Liver (tissue), 9 donors: ENCODE data around the gene CDK5RAP3. TPM values are rescaled to one million over a fixed set of nuclear protein-coding genes. Genes with fewer than 3 reads are reported as not detected.

ENCODE experiments used
- DNase-seq: peaks from one replicate; pipeline ENCODE4 v3.0.0-alpha.2; 2017; ENCODE audit warnings: low spot score
- H3K27ac ChIP-seq, 2 donors: one replicate each; pipeline ENCODE4 v1.7.0; 2013; ENCODE audit warnings: inconsistent platforms in 2 of 2, low read length in 2 of 2, control low read depth in 1 of 2, low read depth in 1 of 2, mild to moderate bottlenecking in 1 of 2
- H3K27me3 ChIP-seq, 4 donors: one replicate each; pipeline versions ENCODE4 v1.6.1 to v1.7.0; 2013; ENCODE audit warnings: low read length in 3 of 4, inconsistent platforms in 1 of 4, mild to moderate bottlenecking in 1 of 4, moderate library complexity in 1 of 4; ENCODE audit not compliant: control insufficient read depth in 4 of 4, insufficient read depth in 4 of 4
- H3K36me3 ChIP-seq, 4 donors: one replicate each; pipeline versions ENCODE4 v1.6.1 to v1.7.0; 2013; ENCODE audit warnings: low read length in 3 of 4, mild to moderate bottlenecking in 3 of 4, low read depth in 1 of 4, moderate library complexity in 1 of 4; ENCODE audit not compliant: control insufficient read depth in 4 of 4, insufficient read depth in 3 of 4
- H3K4me1 ChIP-seq, 4 donors: one replicate each; pipeline versions ENCODE4 v1.6.1 to v1.7.0; 2013; ENCODE audit warnings: low read length in 3 of 4, mild to moderate bottlenecking in 3 of 4, moderate library complexity in 1 of 4; ENCODE audit not compliant: control insufficient read depth in 4 of 4, insufficient read depth in 4 of 4
- H3K4me3 ChIP-seq, 3 donors: one replicate each; pipeline versions ENCODE4 v1.6.1 to v1.7.0; 2013; ENCODE audit warnings: low read length in 3 of 3, control low read depth in 1 of 3, low read depth in 1 of 3, mild to moderate bottlenecking in 1 of 3
- H3K9ac ChIP-seq, 2 donors: one replicate each; pipeline ENCODE4 v1.7.0; 2013; ENCODE audit warnings: low read length in 2 of 2, mild to moderate bottlenecking in 2 of 2, moderate library complexity in 2 of 2, control low read depth in 1 of 2, low read depth in 1 of 2
- H3K9me3 ChIP-seq, 4 donors: one replicate each; pipeline versions ENCODE4 v1.6.1 to v1.7.0; 2013; ENCODE audit warnings: low read length in 3 of 4; ENCODE audit not compliant: control insufficient read depth in 4 of 4
- EGR1 ChIP-seq, 2 donors: IDR thresholded peaks; 2 replicates each; pipeline ENCODE4 v1.6.1; 2016 to 2018; ENCODE audit warnings: antibody characterized with exemption in 2 of 2, low read depth in 2 of 2
- FOXA1 ChIP-seq: IDR thresholded peaks from 2 replicates; pipeline ENCODE4 v1.6.1; 2016; ENCODE audit warnings: antibody characterized with exemption
- FOXA2 ChIP-seq: IDR thresholded peaks from 2 replicates; pipeline ENCODE4 v1.6.1; 2016; ENCODE audit warnings: antibody characterized with exemption
- GABPA ChIP-seq, 2 donors: IDR thresholded peaks in 1 of 2; conservative IDR thresholded peaks in 1 of 2; 2 replicates each; pipeline ENCODE4 v1.6.1; 2016; ENCODE audit warnings: antibody characterized with exemption in 2 of 2, mild to moderate bottlenecking in 1 of 2, moderate library complexity in 1 of 2
- HNF4A ChIP-seq, 2 donors: conservative IDR thresholded peaks; 2 replicates each; pipeline ENCODE4 v1.6.1; 2016; ENCODE audit warnings: antibody characterized with exemption in 2 of 2, mild to moderate bottlenecking in 2 of 2
- HNF4G ChIP-seq: IDR thresholded peaks from 2 replicates; pipeline ENCODE4 v1.6.1; 2016; ENCODE audit warnings: antibody characterized with exemption
- JUND ChIP-seq, 2 donors: IDR thresholded peaks; 2 replicates each; pipeline ENCODE4 v1.6.1; 2016; ENCODE audit warnings: antibody characterized with exemption in 2 of 2
- NR2F2 ChIP-seq: IDR thresholded peaks from 2 replicates; pipeline ENCODE4 v1.6.1; 2016; ENCODE audit warnings: antibody characterized with exemption
- RAD21 ChIP-seq, 2 donors: IDR thresholded peaks; 2 replicates each; pipeline ENCODE4 v1.6.1; 2016; ENCODE audit warnings: antibody characterized with exemption in 2 of 2, mild to moderate bottlenecking in 2 of 2
- RXRA ChIP-seq, 2 donors: IDR thresholded peaks; 2 replicates each; pipeline ENCODE4 v1.6.1; 2017 to 2018; ENCODE audit warnings: antibody characterized with exemption in 2 of 2, mild to moderate bottlenecking in 1 of 2
- SP1 ChIP-seq: IDR thresholded peaks from 2 replicates; pipeline ENCODE4 v1.6.1; 2018; ENCODE audit warnings: antibody characterized with exemption, mild to moderate bottlenecking
- TAF1 ChIP-seq: conservative IDR thresholded peaks from 2 replicates; pipeline ENCODE4 v1.6.1; 2016; ENCODE audit warnings: antibody characterized with exemption, mild to moderate bottlenecking
- YY1 ChIP-seq: IDR thresholded peaks from 2 replicates; pipeline ENCODE4 v1.6.1; 2016; ENCODE audit warnings: antibody characterized with exemption, mild to moderate bottlenecking
- WGBS: extraction: QIAGEN DNeasy Blood & Tissue Kit; methylation state at CpG from one replicate; pipeline ENCODE4 v1.1.7; 2013; 5-methylcytosine and 5-hydroxymethylcytosine counted together
- polyA plus RNA-seq, 2 donors: library from polyadenylated mRNA; stranded (reverse) in 1 of 2; unstranded in 1 of 2; fragments of 200-250 nt in 1 of 2; fragments of >200 nt in 1 of 2; fragmentation: Nextera tagmentation in 1 of 2; extraction: Ambion mirVana in 1 of 2; gene quantifications; one replicate each; pipeline versions ENCODE4 v1.2.1 to v1.2.3, GENCODE V29; 2013 to 2015
- total RNA-seq, 2 donors: library from RNA; depleted of rRNA; stranded (reverse); fragments of >200 nt; gene quantifications; one replicate each; pipeline ENCODE4 v1.2.3, GENCODE V29; 2014
- TF ChIP-seq, protein P1 (sequence below): fragments of 150-350 bp; IDR thresholded peaks from 2 replicates; pipeline ENCODE4 v1.5.1; 2017; ENCODE audit warnings: improper control_type of control experiment, low read depth, low read length; ENCODE audit not compliant: missing input control
- TF ChIP-seq, protein P2 (sequence below): IDR thresholded peaks from 2 replicates; pipeline ENCODE4 v1.6.1; 2016; ENCODE audit warnings: antibody characterized with exemption, mild to moderate bottlenecking
- TF ChIP-seq, protein P3 (sequence below): IDR thresholded peaks from 2 replicates; pipeline ENCODE4 v1.6.1; 2016; ENCODE audit warnings: antibody characterized with exemption
- TF ChIP-seq, protein P4 (sequence below): IDR thresholded peaks from 2 replicates; pipeline ENCODE4 v1.6.1; 2016; ENCODE audit warnings: antibody characterized with exemption
- TF ChIP-seq, protein P5 (sequence below): IDR thresholded peaks from 2 replicates; pipeline ENCODE4 v1.6.1; 2016; ENCODE audit warnings: antibody characterized with exemption
- donor health status: healthy.
- donor health status: healthy.
- donor health status: healthy.
- donor health status: healthy.
- donor health status: healthy.

Gene CDK5RAP3
- total and polyA plus RNA-seq, 4 donors = 44.6 to 120 (median 74.7) TPM

DNA sequence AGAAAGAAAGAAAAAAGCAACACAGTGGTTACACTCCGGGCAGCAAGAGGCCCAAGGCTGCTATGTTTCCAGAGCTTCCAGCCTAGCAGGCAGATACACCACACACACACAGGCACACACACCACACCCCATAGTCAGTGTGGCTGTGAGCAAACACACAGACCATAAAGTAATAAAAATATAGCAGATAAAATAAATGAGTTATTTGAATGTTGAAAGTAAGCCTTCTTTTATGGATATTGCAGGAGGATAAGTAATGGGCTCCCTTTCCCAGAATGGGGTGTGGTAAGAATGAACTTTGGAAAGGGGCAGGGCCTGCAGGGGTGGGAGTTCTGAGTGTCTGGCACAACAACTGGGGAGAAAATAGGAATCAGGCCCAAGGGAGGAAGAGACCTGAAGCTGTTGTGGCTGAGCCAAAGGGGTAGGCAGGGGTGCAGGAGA lies 4.8 kb upstream of the CDK5RAP3 start (continued):
- TF ChIP-seq FOXA1 (no peak), SP1 (peak; percentile 66), NR2F2 (no peak), RAD21 (IDR thresholded peaks at IDR 0.05) (peak; percentile 53 to 56)

DNA sequence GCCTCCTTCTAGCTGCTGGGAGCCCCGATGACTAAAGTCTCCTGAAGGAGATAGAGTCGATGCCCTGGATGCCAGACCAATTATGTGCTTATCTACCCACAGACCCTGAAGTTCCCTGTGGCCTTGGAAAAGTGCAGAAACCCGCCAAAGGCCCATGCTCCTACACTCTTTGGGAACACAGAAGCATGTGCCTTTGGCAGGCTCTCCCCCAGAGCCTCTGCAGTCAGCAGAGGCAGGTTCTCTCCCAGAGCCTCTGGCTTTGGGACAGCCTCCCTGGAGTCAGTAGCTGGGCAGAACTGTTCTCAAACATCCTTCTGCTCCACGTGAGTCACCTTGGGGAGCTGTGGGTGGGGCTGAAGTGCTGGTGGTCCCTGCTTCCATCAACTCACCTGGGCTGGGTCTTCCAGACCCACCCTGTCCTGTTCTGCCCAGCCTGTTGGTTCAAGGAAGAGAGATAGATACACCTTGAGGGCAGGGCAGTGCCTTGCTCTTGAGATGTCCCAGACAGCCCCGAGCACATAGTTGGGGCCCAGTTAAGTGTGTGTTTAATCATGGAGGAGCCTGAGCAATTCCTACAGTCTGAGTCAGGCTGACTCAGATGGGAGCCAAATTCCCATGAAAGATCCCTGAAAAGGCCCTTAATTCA lies 3.2 kb upstream of the CDK5RAP3 start:
- H3K4me1 ChIP-seq = peaks cover 1 to 33% (median 19%) of the 10 kb centered on the region in 4 donors
- H3K27ac ChIP-seq = no peak overlapping the region
- no peaks in the 10 kb centered on the region for H3K27me3 ChIP-seq
- TF ChIP-seq, protein P1, sequence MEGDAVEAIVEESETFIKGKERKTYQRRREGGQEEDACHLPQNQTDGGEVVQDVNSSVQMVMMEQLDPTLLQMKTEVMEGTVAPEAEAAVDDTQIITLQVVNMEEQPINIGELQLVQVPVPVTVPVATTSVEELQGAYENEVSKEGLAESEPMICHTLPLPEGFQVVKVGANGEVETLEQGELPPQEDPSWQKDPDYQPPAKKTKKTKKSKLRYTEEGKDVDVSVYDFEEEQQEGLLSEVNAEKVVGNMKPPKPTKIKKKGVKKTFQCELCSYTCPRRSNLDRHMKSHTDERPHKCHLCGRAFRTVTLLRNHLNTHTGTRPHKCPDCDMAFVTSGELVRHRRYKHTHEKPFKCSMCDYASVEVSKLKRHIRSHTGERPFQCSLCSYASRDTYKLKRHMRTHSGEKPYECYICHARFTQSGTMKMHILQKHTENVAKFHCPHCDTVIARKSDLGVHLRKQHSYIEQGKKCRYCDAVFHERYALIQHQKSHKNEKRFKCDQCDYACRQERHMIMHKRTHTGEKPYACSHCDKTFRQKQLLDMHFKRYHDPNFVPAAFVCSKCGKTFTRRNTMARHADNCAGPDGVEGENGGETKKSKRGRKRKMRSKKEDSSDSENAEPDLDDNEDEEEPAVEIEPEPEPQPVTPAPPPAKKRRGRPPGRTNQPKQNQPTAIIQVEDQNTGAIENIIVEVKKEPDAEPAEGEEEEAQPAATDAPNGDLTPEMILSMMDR = no peak
- TF ChIP-seq, protein P2, sequence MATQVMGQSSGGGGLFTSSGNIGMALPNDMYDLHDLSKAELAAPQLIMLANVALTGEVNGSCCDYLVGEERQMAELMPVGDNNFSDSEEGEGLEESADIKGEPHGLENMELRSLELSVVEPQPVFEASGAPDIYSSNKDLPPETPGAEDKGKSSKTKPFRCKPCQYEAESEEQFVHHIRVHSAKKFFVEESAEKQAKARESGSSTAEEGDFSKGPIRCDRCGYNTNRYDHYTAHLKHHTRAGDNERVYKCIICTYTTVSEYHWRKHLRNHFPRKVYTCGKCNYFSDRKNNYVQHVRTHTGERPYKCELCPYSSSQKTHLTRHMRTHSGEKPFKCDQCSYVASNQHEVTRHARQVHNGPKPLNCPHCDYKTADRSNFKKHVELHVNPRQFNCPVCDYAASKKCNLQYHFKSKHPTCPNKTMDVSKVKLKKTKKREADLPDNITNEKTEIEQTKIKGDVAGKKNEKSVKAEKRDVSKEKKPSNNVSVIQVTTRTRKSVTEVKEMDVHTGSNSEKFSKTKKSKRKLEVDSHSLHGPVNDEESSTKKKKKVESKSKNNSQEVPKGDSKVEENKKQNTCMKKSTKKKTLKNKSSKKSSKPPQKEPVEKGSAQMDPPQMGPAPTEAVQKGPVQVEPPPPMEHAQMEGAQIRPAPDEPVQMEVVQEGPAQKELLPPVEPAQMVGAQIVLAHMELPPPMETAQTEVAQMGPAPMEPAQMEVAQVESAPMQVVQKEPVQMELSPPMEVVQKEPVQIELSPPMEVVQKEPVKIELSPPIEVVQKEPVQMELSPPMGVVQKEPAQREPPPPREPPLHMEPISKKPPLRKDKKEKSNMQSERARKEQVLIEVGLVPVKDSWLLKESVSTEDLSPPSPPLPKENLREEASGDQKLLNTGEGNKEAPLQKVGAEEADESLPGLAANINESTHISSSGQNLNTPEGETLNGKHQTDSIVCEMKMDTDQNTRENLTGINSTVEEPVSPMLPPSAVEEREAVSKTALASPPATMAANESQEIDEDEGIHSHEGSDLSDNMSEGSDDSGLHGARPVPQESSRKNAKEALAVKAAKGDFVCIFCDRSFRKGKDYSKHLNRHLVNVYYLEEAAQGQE = no peak
- TF ChIP-seq NR2F2 (no peak), JUND (IDR thresholded peaks at IDR 0.05) (no peak), FOXA1 (no peak), EGR1 (IDR thresholded peaks at IDR 0.05; ENCODE audit: low read depth in 2 of 2) (no peak), SP1 (no peak), RAD21 (IDR thresholded peaks at IDR 0.05) (no peak), RXRA (IDR thresholded peaks at IDR 0.05) (no peak), YY1 (no peak), GABPA (IDR thresholded peaks at IDR 0.05 in 1 of 2, conservative IDR thresholded peaks at IDR 0.05 in 1 of 2) (no peak), FOXA2 (no peak), TAF1 (no peak)
- TF ChIP-seq, protein P3, sequence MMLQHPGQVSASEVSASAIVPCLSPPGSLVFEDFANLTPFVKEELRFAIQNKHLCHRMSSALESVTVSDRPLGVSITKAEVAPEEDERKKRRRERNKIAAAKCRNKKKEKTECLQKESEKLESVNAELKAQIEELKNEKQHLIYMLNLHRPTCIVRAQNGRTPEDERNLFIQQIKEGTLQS = no peak
- TF ChIP-seq, protein P4, sequence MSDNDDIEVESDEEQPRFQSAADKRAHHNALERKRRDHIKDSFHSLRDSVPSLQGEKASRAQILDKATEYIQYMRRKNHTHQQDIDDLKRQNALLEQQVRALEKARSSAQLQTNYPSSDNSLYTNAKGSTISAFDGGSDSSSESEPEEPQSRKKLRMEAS = no peak
- WGBS = 71% methylated on average over 5 of the region's 5 CpGs
- no peak overlapping the region for H3K4me3 ChIP-seq
- no peak for DNase-seq
- no peak overlapping the region for H3K9ac ChIP-seq
- no peaks in the 10 kb centered on the region for H3K36me3 ChIP-seq
- no peaks in the 10 kb centered on the region for H3K9me3 ChIP-seq

DNA sequence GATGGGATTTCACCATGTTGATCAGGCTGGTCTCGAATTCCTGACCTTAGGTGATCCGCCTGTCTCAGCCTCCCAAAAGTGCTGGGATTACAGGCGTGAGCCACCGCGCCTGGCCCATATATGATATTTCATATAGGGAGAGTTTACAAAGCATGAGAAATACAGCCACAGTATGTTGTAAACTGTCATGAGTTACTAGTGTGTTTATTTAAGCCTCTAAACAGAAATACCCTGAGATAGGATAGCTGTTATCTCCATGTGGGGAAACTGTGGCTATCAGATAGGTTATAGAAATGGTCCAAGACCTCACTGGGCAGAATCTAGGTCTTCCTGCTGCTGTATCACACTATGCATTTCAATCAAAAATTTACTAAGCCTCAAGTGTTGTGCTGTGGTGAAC lies 2.1 kb upstream of the CDK5RAP3 start:
- no peak for DNase-seq
- no peaks in the 10 kb centered on the region for H3K9me3 ChIP-seq
- no peaks in the 10 kb centered on the region for H3K27me3 ChIP-seq
- H3K9ac ChIP-seq = no peak overlapping the region
- H3K36me3 ChIP-seq = peaks cover 0 to 6% (median 4%) of the 10 kb centered on the region in 4 donors
- H3K4me3 ChIP-seq = no peak overlapping the region
- 89% methylated on average over 5 of the region's 5 CpGs for WGBS
- H3K27ac ChIP-seq = no peak overlapping the region
- peaks cover 1 to 33% (median 19%) of the 10 kb centered on the region in 4 donors for H3K4me1 ChIP-seq
- TF ChIP-seq RAD21 (IDR thresholded peaks at IDR 0.05) (no peak), HNF4A (conservative IDR thresholded peaks at IDR 0.05) (no peak), NR2F2 (no peak), SP1 (no peak), HNF4G (no peak), YY1 (no peak), JUND (IDR thresholded peaks at IDR 0.05) (no peak), FOXA1 (no peak)
- TF ChIP-seq, protein P2 = no peak
- TF ChIP-seq, protein P5, sequence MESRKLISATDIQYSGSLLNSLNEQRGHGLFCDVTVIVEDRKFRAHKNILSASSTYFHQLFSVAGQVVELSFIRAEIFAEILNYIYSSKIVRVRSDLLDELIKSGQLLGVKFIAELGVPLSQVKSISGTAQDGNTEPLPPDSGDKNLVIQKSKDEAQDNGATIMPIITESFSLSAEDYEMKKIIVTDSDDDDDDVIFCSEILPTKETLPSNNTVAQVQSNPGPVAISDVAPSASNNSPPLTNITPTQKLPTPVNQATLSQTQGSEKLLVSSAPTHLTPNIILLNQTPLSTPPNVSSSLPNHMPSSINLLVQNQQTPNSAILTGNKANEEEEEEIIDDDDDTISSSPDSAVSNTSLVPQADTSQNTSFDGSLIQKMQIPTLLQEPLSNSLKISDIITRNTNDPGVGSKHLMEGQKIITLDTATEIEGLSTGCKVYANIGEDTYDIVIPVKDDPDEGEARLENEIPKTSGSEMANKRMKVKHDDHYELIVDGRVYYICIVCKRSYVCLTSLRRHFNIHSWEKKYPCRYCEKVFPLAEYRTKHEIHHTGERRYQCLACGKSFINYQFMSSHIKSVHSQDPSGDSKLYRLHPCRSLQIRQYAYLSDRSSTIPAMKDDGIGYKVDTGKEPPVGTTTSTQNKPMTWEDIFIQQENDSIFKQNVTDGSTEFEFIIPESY = no peak
